ENCODE data around the gene PGLYRP4. TPM values are rescaled to one million over a fixed set of nuclear protein-coding genes. Genes with fewer than 3 reads are reported as not detected.

Gene PGLYRP4
- total RNA-seq, 1 experiment from 2014 or later = 0.38 TPM

- Mint-ChIP-seq H3K4me3 (ENCODE audit: low read depth, unreplicated experiment) (no peak overlapping the region), H3K36me3 (ENCODE audit: insufficient read depth, unreplicated experiment) (no peaks in the 10 kb centered on the region), H3K27me3 (ENCODE audit: unreplicated experiment) (peaks cover 92% of the 10 kb centered on the region), H3K4me1 (ENCODE audit: low read depth, unreplicated experiment) (no peaks in the 10 kb centered on the region), H3K9me3 (ENCODE audit: low read depth, unreplicated experiment) (no peaks in the 10 kb centered on the region), H3K27ac (ENCODE audit: unreplicated experiment) (no peak overlapping the region)
- CTCF ChIA-PET = no interaction called here
- no peak for DNase-seq
- BruUV-seq (replicated peaks) = no TSS peak
- intact Hi-C loops (cut with micrococcal nuclease; ENCODE audit: unreplicated experiment) = no loop called here
- TF ChIP-seq CTCF (IDR thresholded peaks at IDR 0.05; ENCODE audit: unreplicated experiment) = no peak
Measured at GRCh38 chr1:153293851-153294250, 54.8 kb downstream of the PGLYRP4 start.

GRCh38 chr1:153293480-153293775 is 55.2 kb downstream of the PGLYRP4 start:
- H3K27ac Mint-ChIP-seq (ENCODE audit: unreplicated experiment) = no peak overlapping the region
- H3K4me1 Mint-ChIP-seq (ENCODE audit: low read depth, unreplicated experiment) = no peaks in the 10 kb centered on the region
- intact Hi-C loops (cut with micrococcal nuclease; ENCODE audit: unreplicated experiment) = no loop called here
- no peak overlapping the region for H3K4me3 Mint-ChIP-seq (ENCODE audit: low read depth, unreplicated experiment)
- TF ChIP-seq CTCF (IDR thresholded peaks at IDR 0.05; ENCODE audit: unreplicated experiment) = no peak
- H3K36me3 Mint-ChIP-seq (ENCODE audit: insufficient read depth, unreplicated experiment) = no peaks in the 10 kb centered on the region
- H3K27me3 Mint-ChIP-seq (ENCODE audit: unreplicated experiment) = peaks cover 88% of the 10 kb centered on the region
- no peaks in the 10 kb centered on the region for H3K9me3 Mint-ChIP-seq (ENCODE audit: low read depth, unreplicated experiment)
- no peak for DNase-seq
- CTCF ChIA-PET = no interaction called here
- BruUV-seq (replicated peaks) = no TSS peak

- no peak for TF ChIP-seq CTCF (IDR thresholded peaks at IDR 0.05; ENCODE audit: unreplicated experiment)
- BruUV-seq (replicated peaks) = no TSS peak
- H3K27ac Mint-ChIP-seq (ENCODE audit: unreplicated experiment) = no peak overlapping the region
Measured at GRCh38 chr1:153292740-153293479, 55.7 kb downstream of the PGLYRP4 start.

GRCh38 chr1:153292185-153292584 is 56.5 kb downstream of the PGLYRP4 start:
- no peak for TF ChIP-seq CTCF (IDR thresholded peaks at IDR 0.05; ENCODE audit: unreplicated experiment)
- H3K9me3 Mint-ChIP-seq (ENCODE audit: low read depth, unreplicated experiment) = no peaks in the 10 kb centered on the region
- no TSS peak for BruUV-seq (replicated peaks)
- no peaks in the 10 kb centered on the region for H3K36me3 Mint-ChIP-seq (ENCODE audit: insufficient read depth, unreplicated experiment)
- no peak for DNase-seq
- no peaks in the 10 kb centered on the region for H3K4me1 Mint-ChIP-seq (ENCODE audit: low read depth, unreplicated experiment)
- peaks cover 79% of the 10 kb centered on the region for H3K27me3 Mint-ChIP-seq (ENCODE audit: unreplicated experiment)
- no peak overlapping the region for H3K4me3 Mint-ChIP-seq (ENCODE audit: low read depth, unreplicated experiment)
- intact Hi-C loops (cut with micrococcal nuclease; ENCODE audit: unreplicated experiment) = no loop called here
- CTCF ChIA-PET = no interaction called here
- H3K27ac Mint-ChIP-seq (ENCODE audit: unreplicated experiment) = no peak overlapping the region

More at GRCh38 chr1:153292740-153293479, 55.7 kb downstream of the PGLYRP4 start:
- CTCF ChIA-PET = no interaction called here
- no peaks in the 10 kb centered on the region for H3K9me3 Mint-ChIP-seq (ENCODE audit: low read depth, unreplicated experiment)
- no peak overlapping the region for H3K4me3 Mint-ChIP-seq (ENCODE audit: low read depth, unreplicated experiment)
- no peaks in the 10 kb centered on the region for H3K36me3 Mint-ChIP-seq (ENCODE audit: insufficient read depth, unreplicated experiment)
- peaks cover 86% of the 10 kb centered on the region for H3K27me3 Mint-ChIP-seq (ENCODE audit: unreplicated experiment)
- intact Hi-C loops (cut with micrococcal nuclease; ENCODE audit: unreplicated experiment) = no loop called here
- no peak for DNase-seq
- no peaks in the 10 kb centered on the region for H3K4me1 Mint-ChIP-seq (ENCODE audit: low read depth, unreplicated experiment)
